ENCODE measurements around the gene ARL6IP4. TPM values are rescaled to one million over a fixed set of nuclear protein-coding genes. Genes with fewer than 3 reads are reported as not detected.

Gene ARL6IP4
- total RNA-seq, 1 donor from 2014 or later = 166 TPM

GRCh38 chr12:122959566-122960192, 20.8 kb upstream of the ARL6IP4 start:
- no peak for TF ChIP-seq CTCF (IDR thresholded peaks at IDR 0.05)
- no peaks in the 10 kb centered on the region for H3K9me3 Mint-ChIP-seq (ENCODE audit: unreplicated experiment)
- H3K27me3 Mint-ChIP-seq (ENCODE audit: unreplicated experiment) = no peaks in the 10 kb centered on the region

GRCh38 chr12:122960193-122960569, 20.3 kb upstream of the ARL6IP4 start:
- H3K27ac Mint-ChIP-seq (ENCODE audit: unreplicated experiment) = no peak overlapping the region
- no peak for TF ChIP-seq CTCF (IDR thresholded peaks at IDR 0.05)

More at GRCh38 chr12:122959566-122960192, 20.8 kb upstream of the ARL6IP4 start:
- no peak for DNase-seq (ENCODE audit: extremely low spot score, unreplicated experiment)
- peaks cover 4% of the 10 kb centered on the region for H3K4me1 Mint-ChIP-seq (ENCODE audit: unreplicated experiment)
- H3K36me3 Mint-ChIP-seq (ENCODE audit: unreplicated experiment) = no peaks in the 10 kb centered on the region
- no peak overlapping the region for H3K27ac Mint-ChIP-seq (ENCODE audit: unreplicated experiment)
- no peak overlapping the region for H3K4me3 Mint-ChIP-seq (ENCODE audit: unreplicated experiment)

GRCh38 chr12:122961531-122962329, 18.8 kb upstream of the ARL6IP4 start:
- Mint-ChIP-seq H3K4me3 (ENCODE audit: unreplicated experiment) (no peak overlapping the region), H3K36me3 (ENCODE audit: unreplicated experiment) (no peaks in the 10 kb centered on the region), H3K4me1 (ENCODE audit: unreplicated experiment) (peaks cover 13% of the 10 kb centered on the region), H3K9me3 (ENCODE audit: unreplicated experiment) (no peaks in the 10 kb centered on the region), H3K27ac (ENCODE audit: unreplicated experiment) (no peak overlapping the region), H3K27me3 (ENCODE audit: unreplicated experiment) (no peaks in the 10 kb centered on the region)
- no peak for DNase-seq (ENCODE audit: extremely low spot score, unreplicated experiment)
- no peak for TF ChIP-seq CTCF (IDR thresholded peaks at IDR 0.05)

More at GRCh38 chr12:122960193-122960569, 20.3 kb upstream of the ARL6IP4 start:
- H3K36me3 Mint-ChIP-seq (ENCODE audit: unreplicated experiment) = no peaks in the 10 kb centered on the region
- no peaks in the 10 kb centered on the region for H3K9me3 Mint-ChIP-seq (ENCODE audit: unreplicated experiment)
- no peak overlapping the region for H3K4me3 Mint-ChIP-seq (ENCODE audit: unreplicated experiment)
- H3K4me1 Mint-ChIP-seq (ENCODE audit: unreplicated experiment) = peaks cover 8% of the 10 kb centered on the region
- no peaks in the 10 kb centered on the region for H3K27me3 Mint-ChIP-seq (ENCODE audit: unreplicated experiment)
- DNase-seq (ENCODE audit: extremely low spot score, unreplicated experiment) = no peak

- Mint-ChIP-seq H3K36me3 (ENCODE audit: unreplicated experiment) (no peaks in the 10 kb centered on the region), H3K9me3 (ENCODE audit: unreplicated experiment) (no peaks in the 10 kb centered on the region), H3K4me3 (ENCODE audit: unreplicated experiment) (no peak overlapping the region), H3K27me3 (ENCODE audit: unreplicated experiment) (no peaks in the 10 kb centered on the region), H3K27ac (ENCODE audit: unreplicated experiment) (no peak overlapping the region), H3K4me1 (ENCODE audit: unreplicated experiment) (peaks cover 13% of the 10 kb centered on the region)
- no peak for TF ChIP-seq CTCF (IDR thresholded peaks at IDR 0.05)
- no peak for DNase-seq (ENCODE audit: extremely low spot score, unreplicated experiment)
Observed at GRCh38 chr12:122963941-122964265, 16.6 kb upstream of the ARL6IP4 start.

GRCh38 chr12:122964439-122965257, 15.8 kb upstream of the ARL6IP4 start:
- no peak for DNase-seq (ENCODE audit: extremely low spot score, unreplicated experiment)
- H3K4me3 Mint-ChIP-seq (ENCODE audit: unreplicated experiment) = peak overlapping the region; percentile 62
- H3K27ac Mint-ChIP-seq (ENCODE audit: unreplicated experiment) = no peak overlapping the region
- no peaks in the 10 kb centered on the region for H3K27me3 Mint-ChIP-seq (ENCODE audit: unreplicated experiment)
- no peak for TF ChIP-seq CTCF (IDR thresholded peaks at IDR 0.05)
- peaks cover 13% of the 10 kb centered on the region for H3K4me1 Mint-ChIP-seq (ENCODE audit: unreplicated experiment)
- no peaks in the 10 kb centered on the region for H3K36me3 Mint-ChIP-seq (ENCODE audit: unreplicated experiment)
- H3K9me3 Mint-ChIP-seq (ENCODE audit: unreplicated experiment) = no peaks in the 10 kb centered on the region
